Measurements from ENCODE around the gene MAGEL2. TPM values are rescaled to one million over a fixed set of nuclear protein-coding genes. Genes with fewer than 3 reads are reported as not detected.
A peak's percentile ranks its signal among the peaks of the same experiment; 100 is the strongest.

Gene MAGEL2
- total RNA-seq (1 to 10 TPM in 2 of 6 donors, under 1 TPM in 4; 0.23 to 1.4 (median 0.82) TPM), polyA plus RNA-seq (1 to 10 TPM in 1 of 2 donors, under 1 TPM in 1; 0.72 to 3.8 TPM)

DNA sequence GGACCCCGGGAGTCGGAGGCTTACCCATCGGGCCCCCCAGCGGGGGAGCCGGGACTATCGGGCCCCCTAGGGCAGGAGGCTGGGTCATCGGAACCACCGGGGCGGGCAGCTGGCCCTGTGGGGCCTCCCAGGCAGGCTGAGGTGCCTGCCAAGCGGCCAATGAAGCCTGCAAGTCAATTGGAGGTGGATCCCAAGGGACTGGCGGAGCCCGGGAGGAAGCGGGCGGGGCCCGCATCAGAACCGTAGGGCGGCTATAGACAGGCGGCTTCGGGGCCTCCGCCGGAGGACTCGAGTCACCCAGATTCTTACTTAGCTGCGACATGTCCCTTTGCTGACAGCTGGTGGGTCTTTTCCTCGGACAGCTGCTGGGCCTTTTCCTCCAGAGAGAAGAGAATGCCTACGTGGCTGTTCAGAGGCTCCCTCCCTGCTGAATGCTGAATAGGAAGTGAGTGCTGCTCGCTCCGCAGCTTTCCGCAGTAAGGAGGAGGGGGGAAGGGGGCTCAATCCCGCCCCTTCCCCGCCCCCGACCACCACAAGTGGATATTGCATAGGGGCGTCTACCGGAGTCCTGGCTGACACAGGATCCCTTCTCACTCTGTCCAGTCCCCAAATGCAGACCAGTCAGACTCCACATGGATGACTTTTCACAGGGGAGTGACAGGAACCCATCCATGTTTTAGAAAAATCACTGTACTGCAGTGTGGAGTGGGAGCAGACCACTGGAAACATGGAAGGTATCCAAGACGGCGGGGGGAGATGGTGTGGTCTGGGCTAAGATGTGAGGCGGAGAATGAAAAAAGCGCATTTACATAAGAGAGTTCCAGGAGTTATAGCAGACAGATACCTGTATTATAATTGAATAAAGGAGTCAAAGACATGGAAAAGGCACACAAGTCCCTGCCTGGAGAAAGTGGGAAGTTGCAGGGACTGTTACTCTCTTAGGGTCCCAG lies at the start of gene MAGEL2:
Gene MAGEL2, minus strand, starts transcription at position 447 of the 950 bp plus-strand sequence. Its CDS starts 125 bp downstream, at position 322.
- 39 to 40% methylated on average over 37 of the region's 37 CpGs for WGBS, 2 donors
- no peaks in the 10 kb centered on the region for H3K36me3 ChIP-seq
- H3K4me3 ChIP-seq = peak within 1 kb of the TSS in 3 of 4 donors; percentile 10 to 39 (median 24)
- H3K27ac ChIP-seq = no peak within 1 kb of the TSS
- peak; percentile 61 to 74 (median 65) for ATAC-seq
- no peaks in the 10 kb centered on the region for H3K9me3 ChIP-seq
- no peak for FAIRE-seq
- intact Hi-C loops (cut with DNase I) = loop anchor here in 2 of 3 donors (5.0 to 10.0 kb wide), 3 partner anchors 220 to 1197 kb away; no protein-coding TSS in a partner anchor
- TF ChIP-seq, protein P1, sequence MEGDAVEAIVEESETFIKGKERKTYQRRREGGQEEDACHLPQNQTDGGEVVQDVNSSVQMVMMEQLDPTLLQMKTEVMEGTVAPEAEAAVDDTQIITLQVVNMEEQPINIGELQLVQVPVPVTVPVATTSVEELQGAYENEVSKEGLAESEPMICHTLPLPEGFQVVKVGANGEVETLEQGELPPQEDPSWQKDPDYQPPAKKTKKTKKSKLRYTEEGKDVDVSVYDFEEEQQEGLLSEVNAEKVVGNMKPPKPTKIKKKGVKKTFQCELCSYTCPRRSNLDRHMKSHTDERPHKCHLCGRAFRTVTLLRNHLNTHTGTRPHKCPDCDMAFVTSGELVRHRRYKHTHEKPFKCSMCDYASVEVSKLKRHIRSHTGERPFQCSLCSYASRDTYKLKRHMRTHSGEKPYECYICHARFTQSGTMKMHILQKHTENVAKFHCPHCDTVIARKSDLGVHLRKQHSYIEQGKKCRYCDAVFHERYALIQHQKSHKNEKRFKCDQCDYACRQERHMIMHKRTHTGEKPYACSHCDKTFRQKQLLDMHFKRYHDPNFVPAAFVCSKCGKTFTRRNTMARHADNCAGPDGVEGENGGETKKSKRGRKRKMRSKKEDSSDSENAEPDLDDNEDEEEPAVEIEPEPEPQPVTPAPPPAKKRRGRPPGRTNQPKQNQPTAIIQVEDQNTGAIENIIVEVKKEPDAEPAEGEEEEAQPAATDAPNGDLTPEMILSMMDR (IDR thresholded peaks at IDR 0.05) = no peak
- peaks cover 0 to 11% (median 0%) of the 10 kb centered on the region in 4 donors for H3K27me3 ChIP-seq
- peak in 2 of 6 donors; percentile 59 to 71 for DNase-seq
- no peaks in the 10 kb centered on the region for H3K4me1 ChIP-seq

DNA sequence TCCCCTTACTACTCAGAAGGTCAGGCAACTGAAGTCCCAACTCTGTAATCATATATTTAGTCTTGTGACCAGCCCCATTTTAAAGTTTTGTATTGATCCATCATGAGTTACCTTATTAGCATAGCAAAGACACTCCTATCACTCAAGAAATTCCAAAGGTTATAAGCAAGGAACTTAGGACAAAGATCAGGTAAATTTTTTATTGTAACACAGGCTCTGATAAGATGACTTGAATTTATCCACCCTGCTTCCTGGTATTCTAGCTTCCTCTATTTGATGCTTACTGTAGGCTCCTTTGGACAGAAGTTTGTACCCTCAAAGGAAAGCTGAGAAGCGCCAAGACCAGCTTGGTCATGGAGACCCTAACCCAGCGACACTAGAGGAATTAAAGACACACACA lies 47.6 kb upstream of the MAGEL2 start:
- no peak overlapping the region for H3K27ac ChIP-seq
- DNase-seq = no peak
- H3K36me3 ChIP-seq = no peaks in the 10 kb centered on the region
- H3K9me3 ChIP-seq = no peaks in the 10 kb centered on the region
- TF ChIP-seq, protein P1 (IDR thresholded peaks at IDR 0.05) = no peak
- H3K27me3 ChIP-seq = no peaks in the 10 kb centered on the region
- FAIRE-seq = no peak
- no peak for ATAC-seq
- no peak overlapping the region for H3K4me3 ChIP-seq
- peaks cover 0 to 4% (median 0%) of the 10 kb centered on the region in 3 donors for H3K4me1 ChIP-seq
- WGBS, 2 donors = 66% methylated on average over 2 of the region's 2 CpGs
- intact Hi-C loops (cut with DNase I) = no loop called here

DNA sequence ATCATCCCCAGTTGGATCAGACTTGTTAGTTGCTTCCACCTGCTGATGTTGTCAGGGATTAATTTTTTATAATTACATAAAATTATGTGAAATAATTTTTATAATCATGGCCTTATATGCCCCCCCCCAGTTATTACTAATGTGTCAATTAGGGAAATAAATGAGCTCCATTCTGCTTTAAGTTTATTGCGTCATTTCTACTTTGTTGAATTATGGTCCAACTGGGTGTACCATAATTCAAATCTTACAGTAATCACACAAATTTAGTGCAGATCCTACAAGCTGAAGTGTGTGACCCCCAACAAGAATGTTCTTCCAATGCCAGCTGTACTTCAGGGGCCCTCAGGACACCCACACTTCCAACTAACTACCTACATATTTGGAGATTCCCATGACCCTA lies 46.9 kb upstream of the MAGEL2 start:
- Histone ChIP-seq H3K9me3 (no peaks in the 10 kb centered on the region), H3K36me3 (no peaks in the 10 kb centered on the region), H3K27me3 (no peaks in the 10 kb centered on the region), H3K27ac (no peak overlapping the region), H3K4me1 (peaks cover 0 to 4% (median 0%) of the 10 kb centered on the region in 3 donors), H3K4me3 (no peak overlapping the region)
- DNase-seq (no peak), FAIRE-seq (no peak), ATAC-seq (no peak)
- TF ChIP-seq, protein P1 (IDR thresholded peaks at IDR 0.05) = no peak
- WGBS, 2 donors = 77 to 97% methylated on average over 1 of the region's 1 CpG
- intact Hi-C loops (cut with DNase I) = no loop called here

DNA sequence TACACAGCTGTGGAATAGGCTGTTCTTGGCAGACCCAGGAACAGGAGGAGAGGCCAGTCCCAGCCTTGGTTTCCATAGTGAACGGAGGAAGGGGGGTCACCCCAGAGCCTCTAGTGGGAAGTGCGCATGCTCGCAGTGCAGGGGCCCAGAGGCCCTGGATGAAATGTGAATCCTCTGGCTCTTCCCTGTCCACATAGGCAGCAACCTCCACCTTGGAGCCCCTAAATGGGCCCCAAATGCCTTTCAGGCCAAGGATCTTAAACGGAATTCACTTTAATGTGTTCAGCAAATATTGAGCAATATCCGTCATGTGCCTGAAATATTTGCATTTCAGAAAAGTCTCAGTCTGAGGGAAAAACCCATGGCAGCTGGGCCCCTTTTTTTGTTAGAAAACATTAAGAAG lies 42.8 kb upstream of the MAGEL2 start:
- ATAC-seq (peak; percentile 83 to 92 (median 88)), DNase-seq (peak; percentile 64 to 79 (median 75)), FAIRE-seq (no peak)
- Histone ChIP-seq H3K27me3 (no peaks in the 10 kb centered on the region), H3K4me3 (no peak overlapping the region), H3K36me3 (no peaks in the 10 kb centered on the region), H3K9me3 (no peaks in the 10 kb centered on the region), H3K4me1 (peaks cover 0 to 4% (median 0%) of the 10 kb centered on the region in 3 donors), H3K27ac (peak overlapping the region in 2 of 4 donors; percentile 29 to 30)
- intact Hi-C loops (cut with DNase I) = no loop called here
- TF ChIP-seq, protein P1 (IDR thresholded peaks at IDR 0.05) = no peak
- 44 to 45% methylated on average over 5 of the region's 5 CpGs for WGBS, 2 donors

Data from pancreas (tissue), 10 donors.